ENCODE results near the gene NKG7.
A peak's percentile ranks its signal among the peaks of the same experiment; 100 is the strongest.

Gene NKG7

GRCh38 chr19:51339687-51340656 is 32.5 kb downstream of the NKG7 start:
- peak; percentile 81 for DNase-seq (ENCODE audit: low read depth)
- peak overlapping the region; percentile 71 for H3K4me3 ChIP-seq (ENCODE audit: low read length)

GRCh38 chr19:51339313-51339686 is 33.2 kb downstream of the NKG7 start:
- peak overlapping the region; percentile 71 for H3K4me3 ChIP-seq (ENCODE audit: low read length)
- TF ChIP-seq CTCF (conservative IDR thresholded peaks at IDR 0.05; ENCODE audit: low read depth, low read length): peak; percentile 9
- no peak for DNase-seq (ENCODE audit: low read depth)

More at GRCh38 chr19:51339687-51340656, 32.5 kb downstream of the NKG7 start:
- TF ChIP-seq CTCF (conservative IDR thresholded peaks at IDR 0.05; ENCODE audit: low read depth, low read length): no peak

- peak; percentile 79 for TF ChIP-seq CTCF (conservative IDR thresholded peaks at IDR 0.05; ENCODE audit: low read depth, low read length)
- H3K4me3 ChIP-seq (ENCODE audit: low read length): peak overlapping the region; percentile 71
- DNase-seq (ENCODE audit: low read depth): no peak
Observed at GRCh38 chr19:51338563-51339312, 33.7 kb downstream of the NKG7 start.

GRCh38 chr19:51337861-51338562 is 34.4 kb downstream of the NKG7 start:
- TF ChIP-seq CTCF (conservative IDR thresholded peaks at IDR 0.05; ENCODE audit: low read depth, low read length): no peak
- H3K4me3 ChIP-seq (ENCODE audit: low read length): no peak overlapping the region
- no peak for DNase-seq (ENCODE audit: low read depth)

- TF ChIP-seq CTCF (conservative IDR thresholded peaks at IDR 0.05; ENCODE audit: low read depth, low read length): no peak
- DNase-seq (ENCODE audit: low read depth): no peak
Observed at GRCh38 chr19:51337141-51337860, 35.2 kb downstream of the NKG7 start.

GRCh38 chr19:51333836-51334460 is 38.5 kb downstream of the NKG7 start:
- no peak for DNase-seq (ENCODE audit: low read depth)
- H3K4me3 ChIP-seq (ENCODE audit: low read length): no peak overlapping the region
- TF ChIP-seq CTCF (conservative IDR thresholded peaks at IDR 0.05; ENCODE audit: low read depth, low read length): no peak

More at GRCh38 chr19:51337141-51337860, 35.2 kb downstream of the NKG7 start:
- H3K4me3 ChIP-seq (ENCODE audit: low read length): no peak overlapping the region

Measured in retinal pigment epithelial cell (primary cell).